Endothelial cell of umbilical vein (primary cell): ENCODE measurements around the gene RIPOR1. TPM values are rescaled to one million over a fixed set of nuclear protein-coding genes. Genes with fewer than 3 reads are reported as not detected.

ENCODE experiments used
- BruUV-seq: library from RNA; stranded (reverse); fragments of 400-500 nt; replicated peaks from 2 replicates; lab custom pipeline; 2021; lab: Mats Ljungman, UMichigan
- CTCF ChIA-PET: fragments of 300-600, 350-600 bp; sonication (Branson Sonifier 250); formaldehyde crosslinking; loops from one replicate; lab custom pipeline; 2021; ENCODE audit warnings: antibody characterized with exemption, inconsistent platforms; lab: Charles Lee
- POLR2A ChIA-PET: fragments of 300-600, 350-600 bp; sonication (Branson Sonifier 250); formaldehyde crosslinking; loops from one replicate; lab custom pipeline; 2021; ENCODE audit warnings: antibody characterized with exemption, inconsistent platforms; lab: Charles Lee
- DNase-seq: peaks from one replicate; pipeline ENCODE4 v3.0.0-alpha.2; 2011; ENCODE audit warnings: low read depth, low spot score
- FAIRE-seq: peaks from 2 replicates; lab custom pipeline; 2011; peaks lifted over from hg19 to GRCh38; lab: Jason Lieb, UNC
- H2AFZ ChIP-seq: 2 replicates; pipeline ENCODE4 v1.6.0; 2012; ENCODE audit warnings: low read depth, low read length, control low read depth, inconsistent platforms
- H3K27ac ChIP-seq: 2 replicates; pipeline ENCODE4 v1.5.1; 2011; ENCODE audit warnings: low read depth, mild to moderate bottlenecking, control low read depth, low read length, moderate library complexity; ENCODE audit not compliant: insufficient read depth
- H3K27me3 ChIP-seq, 2 experiments: 2 replicates each; pipeline versions ENCODE4 v1.6.0 to v1.6.1; 2011; ENCODE audit warnings: low read length in 2 of 2, mixed read lengths in 1 of 2; ENCODE audit not compliant: control insufficient read depth in 2 of 2, insufficient read depth in 2 of 2
- H3K36me3 ChIP-seq, 2 experiments: 2 replicates in 1 of 2; 3 replicates in 1 of 2; pipeline ENCODE4 v1.5.1; 2011; ENCODE audit warnings: low read length in 2 of 2, mild to moderate bottlenecking in 1 of 2, moderate library complexity in 1 of 2; ENCODE audit not compliant: control insufficient read depth in 2 of 2, insufficient read depth in 2 of 2; ENCODE audit errors: extremely low read depth in 1 of 2
- H3K4me1 ChIP-seq: 3 replicates; pipeline ENCODE4 v1.5.1; 2011; ENCODE audit warnings: mild to moderate bottlenecking, low read length; ENCODE audit not compliant: control insufficient read depth, insufficient read depth; ENCODE audit errors: extremely low read depth
- H3K4me2 ChIP-seq: 2 replicates; pipeline ENCODE4 v1.6.1; 2011; ENCODE audit warnings: low read length, control low read depth, mixed read lengths; ENCODE audit not compliant: insufficient read depth
- H3K4me3 ChIP-seq, 3 experiments: fragments of 200-600 bp in 1 of 3; sonication (generic), shearing (Covaris generic) in 1 of 3; replicated peaks in 1 of 3; 2 replicates each; pipeline ENCODE4 v1.5.1; 2011 to 2016; ENCODE audit warnings: control low read depth in 3 of 3, low read length in 3 of 3, mild to moderate bottlenecking in 2 of 3, inconsistent platforms in 1 of 3, low read depth in 1 of 3, moderate library complexity in 1 of 3; ENCODE audit not compliant: insufficient read depth in 1 of 3
- H3K79me2 ChIP-seq: 2 replicates; pipeline ENCODE4 v1.6.0; 2012; ENCODE audit warnings: low read length, inconsistent platforms; ENCODE audit not compliant: control insufficient read depth, insufficient read depth
- H3K9ac ChIP-seq: replicated peaks from 2 replicates; pipeline ENCODE3; 2011; ENCODE audit warnings: low read length, control low read depth; ENCODE audit not compliant: insufficient read depth; ENCODE audit errors: extremely low read depth
- H3K9me1 ChIP-seq: replicated peaks from 3 replicates; pipeline ENCODE4 v1.6.0; 2011; ENCODE audit warnings: mild to moderate bottlenecking, low read length; ENCODE audit not compliant: control insufficient read depth, insufficient read depth; ENCODE audit errors: extremely low read depth
- H3K9me3 ChIP-seq: replicated peaks from 2 replicates; pipeline ENCODE4 v1.5.1; 2012; ENCODE audit warnings: low read length, inconsistent platforms; ENCODE audit not compliant: control insufficient read depth, insufficient read depth
- H4K20me1 ChIP-seq: replicated peaks from 2 replicates; pipeline ENCODE3; 2011; ENCODE audit warnings: mild to moderate bottlenecking, low read length; ENCODE audit not compliant: control insufficient read depth, insufficient read depth; ENCODE audit errors: extremely low read depth
- GATA2 ChIP-seq: IDR thresholded peaks from 2 replicates; pipeline ENCODE4 v1.7.0; 2011; ENCODE audit warnings: low read depth, mild to moderate bottlenecking, moderate library complexity, mixed read lengths, low read length; ENCODE audit not compliant: insufficient read length, insufficient read depth
- JUN ChIP-seq: IDR thresholded peaks from 2 replicates; pipeline ENCODE4 v1.6.1; 2011; ENCODE audit warnings: borderline replicate concordance, low read depth; ENCODE audit not compliant: insufficient read length, insufficient read depth
- MYC ChIP-seq: IDR thresholded peaks from one replicate; pipeline ENCODE4 v1.6.1; 2011; ENCODE audit warnings: mild to moderate bottlenecking, low read depth, low read length
- POLR2A ChIP-seq: IDR thresholded peaks from 2 replicates; pipeline ENCODE4 v1.6.1; 2012; ENCODE audit warnings: low read depth, mild to moderate bottlenecking, control low read depth, low read length
- POLR2AphosphoS5 ChIP-seq: IDR thresholded peaks from 2 replicates; pipeline ENCODE4 v1.6.1; 2012; ENCODE audit warnings: low read depth, mild to moderate bottlenecking, control low read depth, low read length, moderate library complexity; ENCODE audit not compliant: insufficient read depth
- dilution Hi-C: fragments of 300-500 bp; cut with MboI; formaldehyde crosslinking; loops from one replicate; pipeline ENCODE4 v1.15.0; 2019; ENCODE audit warnings: low sequenced_read_pairs; ENCODE audit not compliant: extremely low pct_ligation_motif_present
- intact Hi-C: fragments of 100-400 bp; cut with micrococcal nuclease; formaldehyde crosslinking; loops from one replicate; pipeline ENCODE4 v1.10.0; 2022
- polyA plus RNA-seq, 4 experiments: library from polyadenylated mRNA; depleted of rRNA in 3 of 4; stranded (reverse) in 3 of 4; unstranded in 1 of 4; fragments of >200 nt; gene quantifications; 2 replicates each; pipeline versions ENCODE4 v1.2.1 to v1.2.3, GENCODE V29; 2011 to 2012; ENCODE audit warnings: missing spikeins in 1 of 4
- total RNA-seq: library from RNA; stranded (reverse); gene quantifications from 2 replicates; pipeline ENCODE4 v1.2.3, GENCODE V29; 2021
- TF ChIP-seq, protein P1 (sequence below), 2 donors: IDR thresholded peaks; 1 replicate in 1 of 2; 2 replicates in 1 of 2; pipeline ENCODE4 v1.5.1; 2011; ENCODE audit warnings: low read length in 2 of 2, mild to moderate bottlenecking in 2 of 2, moderate library complexity in 2 of 2, control low read depth in 1 of 2, inconsistent platforms in 1 of 2, low read depth in 1 of 2; ENCODE audit not compliant: insufficient read depth in 1 of 2; ENCODE audit errors: extremely low read depth in 1 of 2
- TF ChIP-seq, protein P2 (sequence below): IDR thresholded peaks from 2 replicates; pipeline ENCODE4 v1.6.1; 2011; ENCODE audit not compliant: insufficient read depth, insufficient read length

Gene RIPOR1
- total and polyA plus RNA-seq, 2 donors (not counting 3 experiments of a cell fraction or from before 2014, with no cell fraction given) = 45.3 to 144 TPM

DNA sequence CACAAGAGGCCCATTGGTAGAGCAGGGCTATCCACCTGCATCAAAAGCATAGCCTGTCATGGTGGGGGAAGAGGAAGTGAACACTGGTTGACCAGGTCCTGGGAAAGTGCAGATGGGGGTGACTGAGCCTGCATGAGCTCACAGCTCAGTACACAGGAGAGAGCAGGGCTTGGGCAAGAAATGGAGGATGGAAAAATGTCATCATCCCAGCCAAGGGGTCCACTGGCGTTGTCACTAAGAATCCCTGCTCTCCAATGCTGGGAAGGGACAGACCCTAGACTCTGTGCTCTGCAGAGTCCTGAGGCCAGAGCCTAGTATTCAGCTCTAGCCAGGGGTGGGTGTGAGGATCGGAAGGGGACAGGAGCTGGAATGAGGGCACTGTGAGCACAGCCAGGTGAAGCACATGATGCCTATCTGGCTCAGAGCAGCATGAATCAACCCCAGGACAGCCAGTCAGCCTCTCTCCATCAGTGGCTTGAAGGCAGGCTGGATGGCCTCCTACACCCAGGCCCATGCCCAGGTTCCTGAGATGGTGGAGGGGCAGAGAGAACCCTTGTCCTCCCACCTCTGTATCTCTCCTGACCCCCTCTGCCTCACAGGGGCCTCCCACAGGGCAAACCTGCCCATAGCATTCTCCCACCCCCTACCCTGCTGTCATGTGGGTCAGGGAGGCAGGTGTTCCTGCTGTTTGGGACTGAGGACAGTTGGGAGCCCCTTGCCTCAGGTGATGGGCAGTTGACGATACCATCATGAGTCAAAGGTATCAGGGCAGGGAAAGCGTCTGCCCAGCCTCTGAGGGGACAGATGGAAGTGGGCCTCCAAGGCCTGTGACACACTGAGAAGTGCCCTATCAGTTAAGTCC is 19.9 kb downstream of the RIPOR1 start:
- no TSS peak for BruUV-seq
- ChIA-PET POLR2A (interaction anchor here (1.6 to 2.5 kb wide), 3 partner anchors 7 to 27 kb away, joined by 6 to 24 read pairs (median 8); partner anchors contain the start of gene CTCF), CTCF (interaction anchor here (1.1 to 14.4 kb wide), 15 partner anchors 10 to 119 kb away, joined by 3 to 246 read pairs (median 20); partner anchors contain the start of genes ACD, C16orf86, CARMIL2 and CTCF)
- H3K4me2 ChIP-seq = no peak overlapping the region
- TF ChIP-seq GATA2 (no peak), JUN (no peak), POLR2AphosphoS5 (peak; percentile 21), MYC (no peak), POLR2A (peak; percentile 42)
- TF ChIP-seq, protein P1, sequence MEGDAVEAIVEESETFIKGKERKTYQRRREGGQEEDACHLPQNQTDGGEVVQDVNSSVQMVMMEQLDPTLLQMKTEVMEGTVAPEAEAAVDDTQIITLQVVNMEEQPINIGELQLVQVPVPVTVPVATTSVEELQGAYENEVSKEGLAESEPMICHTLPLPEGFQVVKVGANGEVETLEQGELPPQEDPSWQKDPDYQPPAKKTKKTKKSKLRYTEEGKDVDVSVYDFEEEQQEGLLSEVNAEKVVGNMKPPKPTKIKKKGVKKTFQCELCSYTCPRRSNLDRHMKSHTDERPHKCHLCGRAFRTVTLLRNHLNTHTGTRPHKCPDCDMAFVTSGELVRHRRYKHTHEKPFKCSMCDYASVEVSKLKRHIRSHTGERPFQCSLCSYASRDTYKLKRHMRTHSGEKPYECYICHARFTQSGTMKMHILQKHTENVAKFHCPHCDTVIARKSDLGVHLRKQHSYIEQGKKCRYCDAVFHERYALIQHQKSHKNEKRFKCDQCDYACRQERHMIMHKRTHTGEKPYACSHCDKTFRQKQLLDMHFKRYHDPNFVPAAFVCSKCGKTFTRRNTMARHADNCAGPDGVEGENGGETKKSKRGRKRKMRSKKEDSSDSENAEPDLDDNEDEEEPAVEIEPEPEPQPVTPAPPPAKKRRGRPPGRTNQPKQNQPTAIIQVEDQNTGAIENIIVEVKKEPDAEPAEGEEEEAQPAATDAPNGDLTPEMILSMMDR (IDR thresholded peaks at IDR 0.05; ENCODE audit: extremely low read depth in 1 of 2, insufficient read depth in 1 of 2, low read depth in 1 of 2, low read length in 2 of 2) = no peak
- TF ChIP-seq, protein P2, sequence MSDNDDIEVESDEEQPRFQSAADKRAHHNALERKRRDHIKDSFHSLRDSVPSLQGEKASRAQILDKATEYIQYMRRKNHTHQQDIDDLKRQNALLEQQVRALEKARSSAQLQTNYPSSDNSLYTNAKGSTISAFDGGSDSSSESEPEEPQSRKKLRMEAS = no peak
- H3K79me2 ChIP-seq = no peaks in the 10 kb centered on the region
- no peaks in the 10 kb centered on the region for H3K27me3 ChIP-seq
- peaks cover 23% of the 10 kb centered on the region for H3K4me1 ChIP-seq
- intact Hi-C loops (no loop called here), dilution Hi-C loops (no loop called here)
- H3K9me3 ChIP-seq = no peaks in the 10 kb centered on the region
- no peaks in the 10 kb centered on the region for H3K9me1 ChIP-seq
- DNase-seq (peak; percentile 55), FAIRE-seq (no peak)
- H3K9ac ChIP-seq = no peak overlapping the region
- H4K20me1 ChIP-seq = no peaks in the 10 kb centered on the region
- H3K27ac ChIP-seq = peak overlapping the region; percentile 83
- H3K4me3 ChIP-seq = no peak overlapping the region
- H3K36me3 ChIP-seq = peaks cover 7 to 26% of the 10 kb centered on the region in 2 experiments
- no peak overlapping the region for H2AFZ ChIP-seq
